Mononuclear cell (primary cell): ENCODE data around the gene ZNF726. TPM values are rescaled to one million over a fixed set of nuclear protein-coding genes. Genes with fewer than 3 reads are reported as not detected.
"Not testable (repeated sequence)": the region's sequence is repeated elsewhere in the genome, so short reads cannot be mapped to it uniquely, and the experiment has no call there.

ENCODE experiments used
- H3K27me3 ChIP-seq: 2 replicates; pipeline ENCODE4 v1.6.0; 2011; ENCODE audit warnings: low read length, control low read depth; ENCODE audit not compliant: insufficient read depth
- H3K4me1 ChIP-seq: 2 replicates; pipeline ENCODE4 v1.5.1; 2011; ENCODE audit warnings: mild to moderate bottlenecking, low read length, control low read depth; ENCODE audit not compliant: insufficient read depth
- H3K4me3 ChIP-seq: 2 replicates; pipeline ENCODE4 v1.5.1; 2011; ENCODE audit warnings: mild to moderate bottlenecking, low read length, moderate library complexity
- H3K9me3 ChIP-seq: 2 replicates; pipeline ENCODE4 v1.5.1; 2011; ENCODE audit warnings: low read depth, mild to moderate bottlenecking, control low read depth, low read length
- total RNA-seq: library from RNA; depleted of rRNA; stranded (reverse); fragments of >200 nt; gene quantifications from one replicate; pipeline ENCODE4 v1.2.3, GENCODE V29; 2012

The ZNF726 gene
- total RNA-seq, 1 donor, result 2.9 TPM

DNA sequence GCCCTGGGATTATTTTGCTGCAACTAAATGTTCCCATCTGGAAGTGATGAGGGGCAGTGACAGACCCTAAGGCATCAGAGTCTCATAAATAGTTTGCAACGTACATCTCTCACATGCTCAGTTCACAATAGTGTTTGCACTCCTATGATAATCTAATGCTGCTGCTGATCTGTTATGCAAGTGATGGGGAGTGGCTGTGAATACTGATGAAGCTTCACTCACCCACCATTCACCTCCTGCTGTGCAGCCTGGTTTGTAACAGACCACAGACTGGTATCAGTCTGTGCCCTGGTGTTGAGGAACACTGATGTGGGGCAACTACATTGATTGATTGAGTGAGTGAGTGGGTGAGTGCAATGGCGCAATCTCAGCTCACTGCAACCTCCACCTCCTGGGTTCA is 54.9 kb downstream of the ZNF726 start:
- Histone ChIP-seq H3K9me3 (peaks cover 4% of the 10 kb centered on the region), H3K4me1 (no peaks in the 10 kb centered on the region), H3K4me3 (no peak overlapping the region), H3K27me3 (peaks cover 10% of the 10 kb centered on the region)

DNA sequence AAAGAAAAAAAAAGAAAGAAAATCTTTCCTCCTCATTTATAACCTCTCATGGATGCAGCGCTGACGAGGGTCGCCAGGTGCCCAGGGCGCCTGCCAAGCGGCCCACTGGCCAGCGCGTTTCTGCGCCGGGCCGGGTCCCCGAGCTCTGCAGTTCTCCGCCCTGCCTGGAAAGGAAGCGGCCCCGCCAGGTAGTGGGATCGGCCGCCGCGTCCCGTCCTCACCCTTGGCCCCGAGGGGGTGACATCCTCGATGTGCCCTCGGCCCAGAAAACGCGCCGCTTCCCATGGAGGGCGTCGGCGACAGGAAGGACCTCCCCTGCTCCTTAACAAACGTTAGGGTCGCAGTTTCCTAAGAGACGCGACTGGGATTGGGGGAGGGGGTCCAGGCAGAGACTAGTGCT is 56.9 kb downstream of the ZNF726 start:
- peaks cover 4% of the 10 kb centered on the region for H3K9me3 ChIP-seq
- no peaks in the 10 kb centered on the region for H3K4me1 ChIP-seq
- H3K4me3 ChIP-seq, result no peak overlapping the region
- peaks cover 10% of the 10 kb centered on the region for H3K27me3 ChIP-seq

DNA sequence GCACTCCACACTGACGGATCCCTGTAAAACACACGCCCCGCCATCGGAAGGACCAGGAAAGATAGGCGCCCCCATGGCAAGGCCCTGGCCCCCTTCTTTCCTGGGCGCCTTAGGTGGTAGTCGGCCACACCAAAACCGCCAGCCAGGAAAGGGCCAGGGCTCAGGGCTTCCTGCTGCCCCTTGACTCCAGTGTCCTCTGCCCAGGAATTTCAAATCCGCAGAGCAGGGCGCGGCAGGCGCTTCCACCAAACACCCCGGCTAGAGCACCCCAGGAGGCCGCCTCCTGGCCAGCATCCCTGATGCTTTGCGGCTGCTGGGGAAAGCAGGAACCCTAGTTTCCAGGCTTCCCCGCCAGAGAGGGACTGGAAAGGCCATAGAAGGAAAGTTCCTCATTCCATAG is 57.5 kb downstream of the ZNF726 start:
- Histone ChIP-seq H3K27me3 (peaks cover 10% of the 10 kb centered on the region), H3K4me1 (no peaks in the 10 kb centered on the region), H3K9me3 (peaks cover 4% of the 10 kb centered on the region), H3K4me3 (no peak overlapping the region)

DNA sequence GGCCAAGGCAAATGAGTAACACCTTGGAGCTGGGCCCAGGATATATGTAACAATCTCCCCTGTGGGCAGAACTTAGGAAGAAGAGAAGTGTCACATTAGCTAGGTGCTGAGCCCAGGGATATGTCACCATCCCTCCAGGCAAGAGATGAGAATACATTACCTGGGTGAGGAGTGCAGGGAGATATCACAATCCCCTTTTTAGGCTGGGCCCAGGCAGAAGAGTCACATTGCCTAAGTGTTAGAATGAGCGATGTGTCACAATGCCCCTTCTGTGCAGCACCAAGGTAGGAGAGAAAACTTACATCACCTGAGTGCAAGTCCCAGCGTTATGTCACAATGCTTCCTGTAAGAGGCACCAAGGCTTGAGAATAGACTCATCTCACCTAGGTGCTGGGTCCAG is 60.3 kb downstream of the ZNF726 start:
- Histone ChIP-seq H3K4me3 (no peak overlapping the region), H3K4me1 (no peaks in the 10 kb centered on the region), H3K27me3 (peaks cover 10% of the 10 kb centered on the region), H3K9me3 (peaks cover 4% of the 10 kb centered on the region)

DNA sequence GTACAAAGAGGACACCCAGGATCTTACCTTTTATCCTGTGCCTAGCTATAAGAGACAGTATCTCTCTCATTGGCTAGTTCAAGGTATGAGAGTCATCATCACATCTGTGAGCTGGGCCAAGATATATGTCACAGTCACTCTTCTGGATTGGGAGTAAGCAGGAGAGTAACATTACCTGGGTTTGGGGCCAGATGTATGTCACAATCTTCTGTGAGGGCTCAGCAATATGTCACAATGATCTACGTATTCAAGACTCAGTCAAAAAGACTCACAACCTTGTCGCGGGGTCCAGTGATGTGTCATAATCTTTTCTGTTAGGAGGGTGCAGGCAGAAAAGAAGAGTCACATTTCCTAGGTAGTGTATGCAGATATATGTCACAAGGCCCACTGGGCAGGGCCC is 61.9 kb downstream of the ZNF726 start:
- H3K9me3 ChIP-seq, H3K4me3 ChIP-seq, H3K27me3 ChIP-seq, H3K4me1 ChIP-seq: not testable (repeated sequence)

DNA sequence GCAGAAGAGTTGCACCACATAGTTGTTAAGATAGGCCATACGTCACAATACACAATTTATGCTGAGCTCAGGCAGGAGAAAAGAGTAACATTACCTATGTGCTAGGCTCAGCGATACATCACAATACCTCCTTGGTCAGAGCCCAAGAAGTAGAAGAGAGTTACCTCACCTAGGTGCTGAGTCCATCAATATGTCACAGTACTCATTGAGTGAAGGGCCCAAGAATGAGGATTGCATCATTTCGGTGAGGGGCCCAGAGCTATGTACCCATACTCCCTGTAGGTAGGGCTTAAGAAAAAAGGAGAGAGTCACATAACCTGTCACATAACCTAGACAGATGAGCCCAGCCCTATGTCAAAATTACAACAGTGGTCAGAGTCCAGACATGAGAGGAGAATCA is 62.6 kb downstream of the ZNF726 start:
- not testable (repeated sequence) for H3K9me3 ChIP-seq, H3K4me1 ChIP-seq, H3K27me3 ChIP-seq, H3K4me3 ChIP-seq

DNA sequence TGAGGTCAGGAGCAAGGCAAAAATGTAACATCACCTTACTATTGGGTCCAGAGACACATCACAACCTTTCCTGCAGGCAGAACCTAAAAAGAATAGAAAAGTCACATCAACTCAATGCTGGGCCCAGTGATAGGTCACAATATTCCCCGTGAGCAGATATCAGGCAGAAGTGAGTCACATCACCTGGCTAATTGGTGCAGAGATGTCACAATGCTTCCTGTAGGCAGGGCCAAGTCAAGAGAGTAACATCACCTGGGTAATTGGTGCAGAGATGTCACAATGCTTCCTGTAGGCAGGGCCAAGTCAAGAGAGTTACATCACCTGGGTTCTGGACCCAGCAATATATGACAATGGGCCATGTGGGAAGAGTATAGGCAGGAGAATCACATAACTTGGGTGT is 63.4 kb downstream of the ZNF726 start:
- no peaks in the 10 kb centered on the region for H3K4me1 ChIP-seq
- no peaks in the 10 kb centered on the region for H3K27me3 ChIP-seq
- no peak overlapping the region for H3K4me3 ChIP-seq
- H3K9me3 ChIP-seq, result no peaks in the 10 kb centered on the region

DNA sequence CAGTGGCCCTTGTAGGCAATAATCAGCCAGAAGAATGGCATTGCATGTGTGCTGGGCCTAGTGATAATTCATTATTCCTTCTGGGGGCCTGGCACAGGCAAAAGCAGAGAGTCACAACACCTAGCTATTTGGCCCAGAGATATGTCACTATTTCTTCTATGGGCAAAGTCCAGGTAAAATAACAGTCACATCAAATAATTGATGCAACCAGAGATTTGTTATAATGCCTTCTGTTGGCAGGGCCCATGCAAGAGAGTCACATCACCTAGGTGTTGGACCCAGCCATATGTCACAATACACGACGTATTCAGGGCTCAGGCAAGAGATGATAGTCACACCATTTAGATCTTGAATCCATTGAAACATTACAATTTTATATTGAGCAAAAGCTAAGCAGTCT is 66.1 kb downstream of the ZNF726 start:
- no peaks in the 10 kb centered on the region for H3K9me3 ChIP-seq
- H3K4me1 ChIP-seq, result no peaks in the 10 kb centered on the region
- no peak overlapping the region for H3K4me3 ChIP-seq
- no peaks in the 10 kb centered on the region for H3K27me3 ChIP-seq

DNA sequence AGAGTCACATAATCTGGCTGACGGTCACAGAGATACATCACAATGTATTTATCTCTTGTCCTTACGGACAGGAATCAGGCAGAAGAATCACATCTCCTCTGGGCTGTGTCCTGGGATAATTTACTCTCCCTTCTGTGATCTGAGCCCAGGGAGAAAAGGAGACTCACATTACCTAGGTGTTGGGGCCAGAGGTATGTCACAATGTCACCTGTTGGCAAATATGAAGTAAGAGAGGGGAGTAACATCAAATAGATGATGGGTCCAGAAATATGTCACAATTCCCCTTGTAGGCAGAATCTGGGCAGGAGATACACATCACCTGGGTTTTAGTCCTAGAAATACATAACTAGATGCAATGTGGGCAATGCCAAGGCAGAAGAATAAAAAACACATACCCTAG is 67.2 kb downstream of the ZNF726 start:
- Histone ChIP-seq H3K4me3 (no peak overlapping the region), H3K27me3 (no peaks in the 10 kb centered on the region), H3K9me3 (no peaks in the 10 kb centered on the region), H3K4me1 (no peaks in the 10 kb centered on the region)

DNA sequence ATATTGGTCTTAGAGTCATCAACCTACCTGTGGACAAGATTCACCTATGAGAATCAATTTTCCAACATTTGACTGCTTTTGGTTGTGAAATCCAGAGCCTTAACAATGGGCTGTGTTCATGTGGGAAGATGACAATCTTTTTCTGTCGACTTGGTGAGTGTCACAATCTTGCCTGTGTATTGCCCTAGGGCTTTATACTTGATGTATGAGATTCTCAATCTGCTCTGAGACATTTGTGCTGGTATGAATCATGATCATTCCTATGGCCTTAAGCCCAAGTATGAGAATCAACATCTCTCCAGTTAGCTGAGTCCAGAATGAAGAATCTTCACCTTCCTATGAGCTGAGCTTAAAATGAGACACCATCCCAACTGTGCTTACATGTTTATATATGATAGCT is 68.7 kb downstream of the ZNF726 start:
- Histone ChIP-seq H3K4me3 (no peak overlapping the region), H3K9me3 (no peaks in the 10 kb centered on the region)

More for the DNA sequence above, 68.7 kb downstream of the ZNF726 start:
- Histone ChIP-seq H3K27me3 (no peaks in the 10 kb centered on the region), H3K4me1 (no peaks in the 10 kb centered on the region)

Other genes starting within 250 kb of the ZNF726 start
- gene ZNF675, start 227.7 kb upstream of the ZNF726 start, total RNA-seq, result 26.6 TPM
- 2.0 TPM for gene ZNF681, start 156.0 kb upstream of the ZNF726 start, total RNA-seq
- gene ZNF254, start 172.3 kb downstream of the ZNF726 start, total RNA-seq, result 20.3 TPM